ENCODE results near the gene MACROD1.

MACROD1 gene

GRCh38 chr11:64098318-64098831, 67.5 kb downstream of the MACROD1 start:
- TF ChIP-seq CTCF (IDR thresholded peaks at IDR 0.05; ENCODE audit: insufficient read depth, low read length, poor library complexity, severe bottlenecking) (no peak), EZH2phosphoT487 (conservative IDR thresholded peaks at IDR 0.05; ENCODE audit: low read length) (no peak)
- Histone ChIP-seq H3K79me2 (ENCODE audit: insufficient read depth, low read length) (no peaks in the 10 kb centered on the region), H3K27ac (ENCODE audit: low read depth, low read length) (no peak overlapping the region), H3K9me3 (ENCODE audit: insufficient read depth, low read length) (no peaks in the 10 kb centered on the region), H3K27me3 (ENCODE audit: low read length) (no peaks in the 10 kb centered on the region), H3K4me3 (ENCODE audit: insufficient read depth, low read length, poor library complexity, severe bottlenecking) (no peak overlapping the region), H4K20me1 (ENCODE audit: low read depth, low read length) (no peaks in the 10 kb centered on the region), H3F3A (ENCODE audit: insufficient read depth) (no peaks in the 10 kb centered on the region), H3K9me2 (replicated peaks; ENCODE audit: insufficient read depth, low read length) (no peaks in the 10 kb centered on the region), H2AFZ (ENCODE audit: low read depth, low read length, severe bottlenecking) (no peak overlapping the region), H3K9ac (ENCODE audit: low read length) (no peak overlapping the region), H3K4me2 (ENCODE audit: low read depth, low read length, poor library complexity, severe bottlenecking) (no peak overlapping the region), H3K36me3 (ENCODE audit: low read length) (no peaks in the 10 kb centered on the region)

GRCh38 chr11:64097468-64098317, 68.2 kb downstream of the MACROD1 start:
- no peaks in the 10 kb centered on the region for H3F3A ChIP-seq (ENCODE audit: insufficient read depth)
- no peak for TF ChIP-seq EZH2phosphoT487 (conservative IDR thresholded peaks at IDR 0.05; ENCODE audit: low read length)
- TF ChIP-seq CTCF (IDR thresholded peaks at IDR 0.05; ENCODE audit: insufficient read depth, low read length, poor library complexity, severe bottlenecking) = no peak
- H3K27ac ChIP-seq (ENCODE audit: low read depth, low read length) = no peak overlapping the region
- H3K79me2 ChIP-seq (ENCODE audit: insufficient read depth, low read length) = no peaks in the 10 kb centered on the region
- H3K9me3 ChIP-seq (ENCODE audit: insufficient read depth, low read length) = no peaks in the 10 kb centered on the region
- H3K4me3 ChIP-seq (ENCODE audit: insufficient read depth, low read length, poor library complexity, severe bottlenecking) = no peak overlapping the region
- no peak overlapping the region for H2AFZ ChIP-seq (ENCODE audit: low read depth, low read length, severe bottlenecking)
- H3K36me3 ChIP-seq (ENCODE audit: low read length) = no peaks in the 10 kb centered on the region
- no peak overlapping the region for H3K9ac ChIP-seq (ENCODE audit: low read length)
- no peaks in the 10 kb centered on the region for H3K9me2 ChIP-seq (replicated peaks; ENCODE audit: insufficient read depth, low read length)
- no peaks in the 10 kb centered on the region for H4K20me1 ChIP-seq (ENCODE audit: low read depth, low read length)
- H3K4me2 ChIP-seq (ENCODE audit: low read depth, low read length, poor library complexity, severe bottlenecking) = no peak overlapping the region
- no peaks in the 10 kb centered on the region for H3K27me3 ChIP-seq (ENCODE audit: low read length)

GRCh38 chr11:64096835-64097234, 69.1 kb downstream of the MACROD1 start:
- Histone ChIP-seq H3K9me2 (replicated peaks; ENCODE audit: insufficient read depth, low read length) (no peaks in the 10 kb centered on the region), H3K9ac (ENCODE audit: low read length) (no peak overlapping the region), H2AFZ (ENCODE audit: low read depth, low read length, severe bottlenecking) (no peak overlapping the region), H3K27ac (ENCODE audit: low read depth, low read length) (no peak overlapping the region), H3K4me3 (ENCODE audit: insufficient read depth, low read length, poor library complexity, severe bottlenecking) (no peak overlapping the region), H3K36me3 (ENCODE audit: low read length) (no peaks in the 10 kb centered on the region), H3K79me2 (ENCODE audit: insufficient read depth, low read length) (no peaks in the 10 kb centered on the region), H3K9me3 (ENCODE audit: insufficient read depth, low read length) (no peaks in the 10 kb centered on the region), H3K27me3 (ENCODE audit: low read length) (no peaks in the 10 kb centered on the region), H4K20me1 (ENCODE audit: low read depth, low read length) (no peaks in the 10 kb centered on the region), H3K4me2 (ENCODE audit: low read depth, low read length, poor library complexity, severe bottlenecking) (no peak overlapping the region), H3F3A (ENCODE audit: insufficient read depth) (no peaks in the 10 kb centered on the region)
- TF ChIP-seq EZH2phosphoT487 (conservative IDR thresholded peaks at IDR 0.05; ENCODE audit: low read length) (no peak), CTCF (IDR thresholded peaks at IDR 0.05; ENCODE audit: insufficient read depth, low read length, poor library complexity, severe bottlenecking) (no peak)
